Activated T-helper 2 cell treated with anti-CD3 and anti-CD28 coated beads, Interferon-gamma antibody, Interleukin-2, Interleukin-4, amounts not matched to agents 10 μg/mL and 5 μg/mL and 100 μg/mL, durations not matched to agents 14 hours and 24 hours and 36 hours (primary cell): Measurements from ENCODE around the gene TRHDE. TPM values are rescaled to one million over a fixed set of nuclear protein-coding genes. Genes with fewer than 3 reads are reported as not detected.

Experiments used
- DNase-seq: peaks from one replicate; pipeline ENCODE4 v3.0.0; 2021; ENCODE audit warnings: low spot score
- H3K27ac Mint-ChIP-seq: one replicate; pipeline ENCODE4 v1.8.0; 2021; ENCODE audit warnings: mixed read lengths
- H3K27me3 Mint-ChIP-seq: one replicate; pipeline ENCODE4 v1.8.0; 2021; ENCODE audit warnings: low read depth, mixed read lengths
- H3K36me3 Mint-ChIP-seq: one replicate; pipeline ENCODE4 v1.8.0; 2021; ENCODE audit warnings: low read depth, mixed read lengths
- H3K4me1 Mint-ChIP-seq: one replicate; pipeline ENCODE4 v1.8.0; 2021; ENCODE audit warnings: low read depth, mixed read lengths
- H3K4me3 Mint-ChIP-seq: one replicate; pipeline ENCODE4 v1.8.0; 2021; ENCODE audit warnings: low read depth, mild to moderate bottlenecking, moderate library complexity, mixed read lengths
- H3K9me3 Mint-ChIP-seq: one replicate; pipeline ENCODE4 v1.8.0; 2021; ENCODE audit warnings: mixed read lengths
- intact Hi-C: fragments of 100-400 bp; cut with micrococcal nuclease; formaldehyde crosslinking; loops from one replicate; pipeline ENCODE4 v1.15.1; 2023
- total RNA-seq: library from RNA; stranded (reverse); gene quantifications from 2 replicates; pipeline ENCODE4 v1.2.3, GENCODE V29; 2022

Gene TRHDE
- total RNA-seq, 1 donor from 2014 or later: not detected

GRCh38 chr12:72278894-72279293 is 6.7 kb downstream of the TRHDE start:
- Mint-ChIP-seq H3K36me3 (no peaks in the 10 kb centered on the region), H3K4me3 (no peak overlapping the region)

GRCh38 chr12:72281126-72281525 is 9.0 kb downstream of the TRHDE start:
- H3K27ac Mint-ChIP-seq: no peak overlapping the region
- intact Hi-C loops: no loop called here
- no peaks in the 10 kb centered on the region for H3K4me1 Mint-ChIP-seq
- no peak for DNase-seq
- H3K27me3 Mint-ChIP-seq: no peaks in the 10 kb centered on the region
- H3K9me3 Mint-ChIP-seq: no peaks in the 10 kb centered on the region
- no peak overlapping the region for H3K4me3 Mint-ChIP-seq
- H3K36me3 Mint-ChIP-seq: no peaks in the 10 kb centered on the region

More at GRCh38 chr12:72278894-72279293, 6.7 kb downstream of the TRHDE start:
- Mint-ChIP-seq H3K27me3 (peaks cover 16% of the 10 kb centered on the region), H3K27ac (no peak overlapping the region), H3K4me1 (no peaks in the 10 kb centered on the region), H3K9me3 (no peaks in the 10 kb centered on the region)
- intact Hi-C loops: no loop called here
- DNase-seq: no peak

- H3K9me3 Mint-ChIP-seq: no peaks in the 10 kb centered on the region
- no peaks in the 10 kb centered on the region for H3K36me3 Mint-ChIP-seq
- no peaks in the 10 kb centered on the region for H3K27me3 Mint-ChIP-seq
- H3K4me3 Mint-ChIP-seq: no peak overlapping the region
- H3K27ac Mint-ChIP-seq: no peak overlapping the region
- H3K4me1 Mint-ChIP-seq: no peaks in the 10 kb centered on the region
- intact Hi-C loops: no loop called here
- no peak for DNase-seq
These were observed 10.6 kb downstream of the TRHDE start for GRCh38 chr12:72282721-72283120.

GRCh38 chr12:72285861-72286260 is 13.7 kb downstream of the TRHDE start:
- H3K27me3 Mint-ChIP-seq: no peaks in the 10 kb centered on the region
- no peaks in the 10 kb centered on the region for H3K9me3 Mint-ChIP-seq
- DNase-seq: no peak
- no peak overlapping the region for H3K27ac Mint-ChIP-seq
- H3K36me3 Mint-ChIP-seq: no peaks in the 10 kb centered on the region
- H3K4me3 Mint-ChIP-seq: no peak overlapping the region
- intact Hi-C loops: no loop called here
- no peaks in the 10 kb centered on the region for H3K4me1 Mint-ChIP-seq

- no peaks in the 10 kb centered on the region for H3K36me3 Mint-ChIP-seq
- H3K4me3 Mint-ChIP-seq: no peak overlapping the region
- intact Hi-C loops: no loop called here
- no peaks in the 10 kb centered on the region for H3K27me3 Mint-ChIP-seq
- DNase-seq: no peak
- H3K9me3 Mint-ChIP-seq: no peaks in the 10 kb centered on the region
- H3K27ac Mint-ChIP-seq: no peak overlapping the region
- no peaks in the 10 kb centered on the region for H3K4me1 Mint-ChIP-seq
These were observed 14.4 kb downstream of the TRHDE start for GRCh38 chr12:72286526-72286925.

GRCh38 chr12:72288436-72288835 is 16.3 kb downstream of the TRHDE start:
- no peaks in the 10 kb centered on the region for H3K27me3 Mint-ChIP-seq
- H3K27ac Mint-ChIP-seq: no peak overlapping the region
- H3K36me3 Mint-ChIP-seq: no peaks in the 10 kb centered on the region
- H3K9me3 Mint-ChIP-seq: no peaks in the 10 kb centered on the region
- no peaks in the 10 kb centered on the region for H3K4me1 Mint-ChIP-seq
- H3K4me3 Mint-ChIP-seq: no peak overlapping the region
- intact Hi-C loops: no loop called here
- no peak for DNase-seq

- no peak for DNase-seq
- no peaks in the 10 kb centered on the region for H3K9me3 Mint-ChIP-seq
- H3K36me3 Mint-ChIP-seq: no peaks in the 10 kb centered on the region
- intact Hi-C loops: no loop called here
- H3K27me3 Mint-ChIP-seq: no peaks in the 10 kb centered on the region
- no peaks in the 10 kb centered on the region for H3K4me1 Mint-ChIP-seq
- H3K27ac Mint-ChIP-seq: no peak overlapping the region
- H3K4me3 Mint-ChIP-seq: no peak overlapping the region
These were observed 16.7 kb downstream of the TRHDE start for GRCh38 chr12:72288911-72289310.

- intact Hi-C loops: no loop called here
- Mint-ChIP-seq H3K9me3 (no peaks in the 10 kb centered on the region), H3K4me1 (no peaks in the 10 kb centered on the region), H3K27ac (no peak overlapping the region), H3K27me3 (no peaks in the 10 kb centered on the region), H3K4me3 (no peak overlapping the region), H3K36me3 (no peaks in the 10 kb centered on the region)
- DNase-seq: no peak
These were observed 17.5 kb downstream of the TRHDE start for GRCh38 chr12:72289633-72290032.

- intact Hi-C loops: no loop called here
- Mint-ChIP-seq H3K4me3 (no peak overlapping the region), H3K9me3 (no peaks in the 10 kb centered on the region), H3K27me3 (no peaks in the 10 kb centered on the region), H3K4me1 (no peaks in the 10 kb centered on the region), H3K27ac (no peak overlapping the region), H3K36me3 (no peaks in the 10 kb centered on the region)
- no peak for DNase-seq
These were observed 19.0 kb downstream of the TRHDE start for GRCh38 chr12:72291175-72291574.

- no peaks in the 10 kb centered on the region for H3K4me1 Mint-ChIP-seq
- intact Hi-C loops: no loop called here
- no peak for DNase-seq
- no peaks in the 10 kb centered on the region for H3K36me3 Mint-ChIP-seq
- H3K27me3 Mint-ChIP-seq: no peaks in the 10 kb centered on the region
- no peak overlapping the region for H3K27ac Mint-ChIP-seq
- no peak overlapping the region for H3K4me3 Mint-ChIP-seq
- no peaks in the 10 kb centered on the region for H3K9me3 Mint-ChIP-seq
These were observed 21.5 kb downstream of the TRHDE start for GRCh38 chr12:72293701-72294100.

- Mint-ChIP-seq H3K9me3 (no peaks in the 10 kb centered on the region), H3K4me3 (no peak overlapping the region), H3K27ac (no peak overlapping the region), H3K4me1 (no peaks in the 10 kb centered on the region), H3K27me3 (no peaks in the 10 kb centered on the region), H3K36me3 (no peaks in the 10 kb centered on the region)
- intact Hi-C loops: no loop called here
- DNase-seq: no peak
These were observed 22.9 kb downstream of the TRHDE start for GRCh38 chr12:72295101-72295500.

GRCh38 chr12:72295744-72296143 is 23.6 kb downstream of the TRHDE start:
- no peak overlapping the region for H3K4me3 Mint-ChIP-seq
- H3K9me3 Mint-ChIP-seq: no peaks in the 10 kb centered on the region
- H3K4me1 Mint-ChIP-seq: no peaks in the 10 kb centered on the region
- H3K27ac Mint-ChIP-seq: no peak overlapping the region
- intact Hi-C loops: no loop called here
- H3K27me3 Mint-ChIP-seq: no peaks in the 10 kb centered on the region
- DNase-seq: no peak
- H3K36me3 Mint-ChIP-seq: no peaks in the 10 kb centered on the region

- Mint-ChIP-seq H3K27ac (no peak overlapping the region), H3K27me3 (no peaks in the 10 kb centered on the region), H3K4me1 (no peaks in the 10 kb centered on the region), H3K4me3 (no peak overlapping the region), H3K36me3 (no peaks in the 10 kb centered on the region), H3K9me3 (no peaks in the 10 kb centered on the region)
- no peak for DNase-seq
- intact Hi-C loops: no loop called here
These were observed 24.2 kb downstream of the TRHDE start for GRCh38 chr12:72296389-72296788.

GRCh38 chr12:72297666-72298065 is 25.5 kb downstream of the TRHDE start:
- no peaks in the 10 kb centered on the region for H3K36me3 Mint-ChIP-seq
- no peak overlapping the region for H3K4me3 Mint-ChIP-seq
- intact Hi-C loops: no loop called here
- H3K27ac Mint-ChIP-seq: no peak overlapping the region
- DNase-seq: no peak
- H3K9me3 Mint-ChIP-seq: no peaks in the 10 kb centered on the region
- H3K27me3 Mint-ChIP-seq: no peaks in the 10 kb centered on the region
- H3K4me1 Mint-ChIP-seq: no peaks in the 10 kb centered on the region
